GM23248 (cell line): ENCODE results near the gene TNNC1. TPM values are rescaled to one million over a fixed set of nuclear protein-coding genes. Genes with fewer than 3 reads are reported as not detected.

Experiments used
- DNase-seq: peaks from one replicate; pipeline ENCODE4 v3.0.0-alpha.2; 2015
- H2AFZ ChIP-seq: fragments of 200-600 bp; sonication (generic); 2 replicates; pipeline ENCODE4 v1.6.1; 2016; ENCODE audit warnings: antibody characterized with exemption
- H3F3A ChIP-seq: fragments of 200-600 bp; sonication (generic); 2 replicates; pipeline ENCODE4 v1.6.1; 2016; ENCODE audit warnings: mild to moderate bottlenecking, antibody characterized with exemption, mixed run types; ENCODE audit not compliant: insufficient read depth
- H3K27ac ChIP-seq: fragments of 200-600 bp; sonication (generic); 2 replicates; pipeline ENCODE4 v1.5.1; 2016; ENCODE audit warnings: mild to moderate bottlenecking
- H3K27me3 ChIP-seq: fragments of 200-600 bp; sonication (generic); replicated peaks from 2 replicates; pipeline ENCODE4 v1.6.1; 2016; ENCODE audit warnings: mild to moderate bottlenecking; ENCODE audit not compliant: insufficient read depth
- H3K36me3 ChIP-seq: fragments of 200-600 bp; sonication (generic); 2 replicates; pipeline ENCODE4 v1.6.1; 2016; ENCODE audit warnings: low read depth, mild to moderate bottlenecking
- H3K4me1 ChIP-seq: fragments of 200-600 bp; sonication (generic); 2 replicates; pipeline ENCODE4 v1.6.1; 2016; ENCODE audit warnings: mild to moderate bottlenecking; ENCODE audit not compliant: insufficient read depth
- H3K4me2 ChIP-seq: fragments of 200-600 bp; sonication (generic); one replicate; pipeline ENCODE4 v1.6.1; 2016; ENCODE audit warnings: mild to moderate bottlenecking; ENCODE audit not compliant: unreplicated experiment
- H3K4me3 ChIP-seq: fragments of 200-600 bp; sonication (generic); 2 replicates; pipeline ENCODE4 v1.5.1; 2016; ENCODE audit warnings: mild to moderate bottlenecking
- H3K79me2 ChIP-seq: fragments of 200-600 bp; sonication (generic); 2 replicates; pipeline ENCODE4 v1.6.1; 2016; ENCODE audit warnings: mild to moderate bottlenecking; ENCODE audit not compliant: insufficient read depth
- H3K9ac ChIP-seq: fragments of 200-600 bp; sonication (generic); 2 replicates; pipeline ENCODE4 v1.6.1; 2016; ENCODE audit warnings: mild to moderate bottlenecking
- H3K9me2 ChIP-seq: fragments of 200-600 bp; sonication (generic); 2 replicates; pipeline ENCODE4 v1.6.1; 2016; ENCODE audit warnings: mixed run types, mild to moderate bottlenecking, moderate library complexity; ENCODE audit not compliant: insufficient read depth
- H3K9me3 ChIP-seq: fragments of 200-600 bp; sonication (generic); one replicate; pipeline ENCODE4 v1.6.1; 2017; ENCODE audit warnings: low read depth
- H4K20me1 ChIP-seq: fragments of 200-600 bp; sonication (generic); 2 replicates; pipeline ENCODE4 v1.6.0; 2016; ENCODE audit not compliant: insufficient read depth
- EZH2 ChIP-seq: fragments of 200-600 bp; sonication (generic); IDR thresholded peaks from 2 replicates; pipeline ENCODE4 v1.6.1; 2018; ENCODE audit warnings: antibody characterized with exemption, mild to moderate bottlenecking; ENCODE audit not compliant: insufficient read depth, poor library complexity, severe bottlenecking
- EZH2phosphoT487 ChIP-seq: fragments of 200-600 bp; sonication (generic); IDR thresholded peaks from 2 replicates; pipeline ENCODE4 v1.6.1; 2018; ENCODE audit warnings: antibody characterized with exemption, moderate library complexity, mild to moderate bottlenecking, low read depth; ENCODE audit not compliant: insufficient read depth
- WGBS, 2 experiments: methylation state at CpG; one replicate each; pipeline ENCODE4 v1.1.6; 2015 to 2017; ENCODE audit warnings: low lambda C conversion rate in 2 of 2, low coverage in 1 of 2; ENCODE audit errors: missing lambda C conversion rate in 2 of 2; 5-methylcytosine and 5-hydroxymethylcytosine counted together
- in situ Hi-C: fragments of 300-500 bp; cut with MboI; formaldehyde crosslinking; loops from 2 replicates; pipeline ENCODE4 v1.15.0; 2020
- polyA plus RNA-seq: library from polyadenylated mRNA; unstranded; fragments of >200 nt; fragmentation: Nextera tagmentation; extraction: Ambion mirVana; gene quantifications from 2 replicates; pipeline ENCODE4 v1.2.1, GENCODE V29; 2016
- total RNA-seq: library from RNA; depleted of rRNA; stranded (reverse); fragments of >200 nt; shearing (Covaris generic); gene quantifications from 2 replicates; pipeline ENCODE4 v1.2.3, GENCODE V29; 2014

The TNNC1 gene
- total and polyA plus RNA-seq, 2 experiments from 2014 or later: not detected

GRCh38 chr3:52441091-52441771 lies 12.6 kb downstream of the TNNC1 start:
- no peak for TF ChIP-seq EZH2
- Histone ChIP-seq H3K36me3 (no peaks in the 10 kb centered on the region), H3K9ac (no peak overlapping the region), H3K4me3 (no peak overlapping the region), H3F3A (no peaks in the 10 kb centered on the region), H3K27me3 (no peaks in the 10 kb centered on the region), H2AFZ (no peak overlapping the region), H3K79me2 (no peaks in the 10 kb centered on the region), H4K20me1 (no peaks in the 10 kb centered on the region), H3K4me2 (no peak overlapping the region), H3K9me2 (no peaks in the 10 kb centered on the region), H3K27ac (no peak overlapping the region), H3K4me1 (peaks cover 8% of the 10 kb centered on the region; the same call in 1 of the 2 replicates), H3K9me3 (no peaks in the 10 kb centered on the region)
- 90 to 91% methylated on average over 22 to 23 of the region's 23 CpGs for WGBS, 2 experiments
- DNase-seq: no peak
- in situ Hi-C loops: no loop called here

- Histone ChIP-seq H3K9ac (no peak overlapping the region), H3K4me2 (no peak overlapping the region), H3K27ac (no peak overlapping the region), H4K20me1 (no peaks in the 10 kb centered on the region), H3K9me3 (no peaks in the 10 kb centered on the region), H3K27me3 (no peaks in the 10 kb centered on the region), H3K79me2 (no peaks in the 10 kb centered on the region), H3F3A (no peaks in the 10 kb centered on the region), H3K4me1 (peaks cover 8% of the 10 kb centered on the region; the same call in 1 of the 2 replicates), H3K36me3 (no peaks in the 10 kb centered on the region), H2AFZ (no peak overlapping the region), H3K9me2 (no peaks in the 10 kb centered on the region), H3K4me3 (no peak overlapping the region)
- peak; percentile 28 for DNase-seq
- no peak for TF ChIP-seq EZH2
- TF ChIP-seq EZH2phosphoT487: no peak
- in situ Hi-C loops: no loop called here
- WGBS, 2 experiments: 82 to 86% methylated on average over 13 to 14 of the region's 14 CpGs
These were observed 13.2 kb downstream of the TNNC1 start for GRCh38 chr3:52440671-52441070.

DNA sequence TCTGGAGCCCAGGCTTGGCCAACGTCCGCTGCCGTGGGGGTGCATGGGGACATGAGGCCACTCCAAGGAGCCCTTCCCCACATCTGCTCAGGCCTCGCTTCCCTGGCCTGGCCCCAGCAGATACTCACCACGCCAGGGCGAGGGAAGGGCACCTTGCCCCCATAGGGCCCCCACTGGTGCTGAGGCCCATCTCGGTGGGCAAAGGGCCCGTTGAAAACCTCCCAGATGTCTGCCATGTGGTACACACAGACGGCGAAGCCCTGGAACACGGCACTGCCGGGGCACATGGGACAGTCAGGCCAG lies 13.6 kb downstream of the TNNC1 start:
- no peak for TF ChIP-seq EZH2phosphoT487
- TF ChIP-seq EZH2: no peak
- H3K9me3 ChIP-seq: no peaks in the 10 kb centered on the region
- no peaks in the 10 kb centered on the region for H3F3A ChIP-seq
- H2AFZ ChIP-seq: no peak overlapping the region
- no peaks in the 10 kb centered on the region for H4K20me1 ChIP-seq
- no peak overlapping the region for H3K4me3 ChIP-seq
- no peak overlapping the region for H3K4me2 ChIP-seq
- no peak overlapping the region for H3K9ac ChIP-seq
- H3K9me2 ChIP-seq: no peaks in the 10 kb centered on the region
- no peaks in the 10 kb centered on the region for H3K36me3 ChIP-seq
- peaks cover 8% of the 10 kb centered on the region; the same call in 1 of the 2 replicates for H3K4me1 ChIP-seq
- no peaks in the 10 kb centered on the region for H3K79me2 ChIP-seq
- no peak overlapping the region for H3K27ac ChIP-seq
- no peak for DNase-seq
- 60 to 70% methylated on average over 9 to 12 of the region's 12 CpGs for WGBS, 2 experiments
- H3K27me3 ChIP-seq: no peaks in the 10 kb centered on the region
- in situ Hi-C loops: no loop called here

GRCh38 chr3:52439426-52440248 lies 14.2 kb downstream of the TNNC1 start:
- Histone ChIP-seq H3K9me2 (no peaks in the 10 kb centered on the region), H3K27ac (no peak overlapping the region), H3K27me3 (no peaks in the 10 kb centered on the region), H2AFZ (no peak overlapping the region), H4K20me1 (no peaks in the 10 kb centered on the region), H3K36me3 (no peaks in the 10 kb centered on the region), H3K79me2 (no peaks in the 10 kb centered on the region), H3F3A (no peaks in the 10 kb centered on the region), H3K4me1 (peaks cover 8% of the 10 kb centered on the region; the same call in 1 of the 2 replicates), H3K4me3 (no peak overlapping the region), H3K9ac (no peak overlapping the region), H3K9me3 (no peaks in the 10 kb centered on the region), H3K4me2 (no peak overlapping the region)
- in situ Hi-C loops: no loop called here
- 85 to 87% methylated on average over 16 of the region's 16 CpGs for WGBS, 2 experiments
- TF ChIP-seq EZH2: no peak
- no peak for DNase-seq
